Keratinocyte (primary cell): ENCODE measurements around the gene HSD17B14. TPM values are rescaled to one million over a fixed set of nuclear protein-coding genes. Genes with fewer than 3 reads are reported as not detected.

Experiments
- DNase-seq: peaks from one replicate; pipeline ENCODE4 v3.0.0-alpha.2; 2011; ENCODE audit warnings: low read depth, missing footprints, low spot score
- FAIRE-seq: peaks from 2 replicates; lab custom pipeline; 2011; peaks lifted over from hg19 to GRCh38; lab: Jason Lieb, UNC
- H2AFZ ChIP-seq: 2 replicates; pipeline ENCODE4 v1.6.0; 2012; ENCODE audit warnings: low read length, control low read depth, inconsistent platforms; ENCODE audit not compliant: control insufficient read depth
- H3K27ac ChIP-seq: 2 replicates; pipeline ENCODE4 v1.5.1; 2011; ENCODE audit warnings: low read length; ENCODE audit not compliant: control insufficient read depth, insufficient read depth
- H3K27me3 ChIP-seq: 3 replicates; pipeline ENCODE4 v1.6.0; 2011; ENCODE audit warnings: low read length; ENCODE audit not compliant: control insufficient read depth, insufficient read depth; ENCODE audit errors: extremely low read depth
- H3K36me3 ChIP-seq, 2 experiments: 2 replicates in 1 of 2; 3 replicates in 1 of 2; pipeline ENCODE4 v1.5.1; 2011; ENCODE audit warnings: low read length in 2 of 2, mild to moderate bottlenecking in 1 of 2; ENCODE audit not compliant: control insufficient read depth in 2 of 2, insufficient read depth in 2 of 2; ENCODE audit errors: extremely low read depth in 1 of 2
- H3K4me1 ChIP-seq: 3 replicates; pipeline ENCODE4 v1.5.1; 2011; ENCODE audit warnings: low read length; ENCODE audit not compliant: control insufficient read depth, insufficient read depth; ENCODE audit errors: extremely low read depth
- H3K4me2 ChIP-seq: 3 replicates; pipeline ENCODE4 v1.6.0; 2011; ENCODE audit warnings: low read depth, low read length; ENCODE audit not compliant: control insufficient read depth, insufficient read depth; ENCODE audit errors: extremely low read depth
- H3K4me3 ChIP-seq, 3 experiments: fragments of 200-600 bp in 1 of 3; sonication (generic) in 1 of 3; 2 replicates in 2 of 3; 3 replicates in 1 of 3; pipeline ENCODE4 v1.5.1; 2011 to 2016; ENCODE audit warnings: low read length in 3 of 3, mild to moderate bottlenecking in 3 of 3, control low read depth in 2 of 3, inconsistent platforms in 1 of 3, low read depth in 1 of 3, mixed read lengths in 1 of 3, mixed run types in 1 of 3, moderate library complexity in 1 of 3; ENCODE audit not compliant: control insufficient read depth in 2 of 3, insufficient read depth in 2 of 3; ENCODE audit errors: extremely low read depth in 1 of 3
- H3K79me2 ChIP-seq: 2 replicates; pipeline ENCODE4 v1.6.0; 2012; ENCODE audit warnings: low read length; ENCODE audit not compliant: control insufficient read depth, insufficient read depth
- H3K9ac ChIP-seq: 3 replicates; pipeline ENCODE4 v1.6.0; 2011; ENCODE audit warnings: low read length; ENCODE audit not compliant: control insufficient read depth, insufficient read depth; ENCODE audit errors: extremely low read depth
- H3K9me1 ChIP-seq: 3 replicates; pipeline ENCODE4 v1.6.0; 2011; ENCODE audit warnings: low read length; ENCODE audit not compliant: control insufficient read depth, insufficient read depth; ENCODE audit errors: extremely low read depth
- H3K9me3 ChIP-seq: 2 replicates; pipeline ENCODE4 v1.5.1; 2012; ENCODE audit warnings: low read depth, low read length; ENCODE audit not compliant: control insufficient read depth
- H4K20me1 ChIP-seq: 3 replicates; pipeline ENCODE4 v1.6.0; 2011; ENCODE audit warnings: low read length; ENCODE audit not compliant: control insufficient read depth, insufficient read depth; ENCODE audit errors: extremely low read depth
- EZH2 ChIP-seq: IDR thresholded peaks from one replicate; pipeline ENCODE4 v1.6.1; 2012; ENCODE audit warnings: inconsistent platforms, mild to moderate bottlenecking, low read length, moderate library complexity
- dilution Hi-C: fragments of 300-500 bp; cut with MboI; formaldehyde crosslinking; loops from one replicate; pipeline ENCODE4 v1.7.0; 2020; ENCODE audit warnings: low sequenced_read_pairs; ENCODE audit not compliant: extremely low pct_ligation_motif_present
- polyA plus RNA-seq, 5 experiments: library from polyadenylated mRNA; depleted of rRNA in 3 of 5; stranded (reverse) in 3 of 5; stranded (forward) in 1 of 5; unstranded in 1 of 5; fragments of >200 nt; gene quantifications; 1 replicate in 1 of 5; 2 replicates in 3 of 5; 3 replicates in 1 of 5; pipeline versions ENCODE4 v1.2.1 to v1.2.3, GENCODE V29; 2011 to 2012; ENCODE audit warnings: missing spikeins in 2 of 5, low read depth in 1 of 5, low replicate concordance in 1 of 5
- TF ChIP-seq, protein P1 (sequence below), 3 experiments: IDR thresholded peaks in 1 of 3; conservative IDR thresholded peaks in 1 of 3; optimal IDR thresholded peaks in 1 of 3; 2 replicates in 2 of 3; 3 replicates in 1 of 3; pipeline versions ENCODE3 to v1.5.1; 2011; ENCODE audit warnings: low read length in 3 of 3, mild to moderate bottlenecking in 3 of 3, moderate library complexity in 2 of 3, control low read depth in 1 of 3, inconsistent platforms in 1 of 3; ENCODE audit not compliant: insufficient read depth in 2 of 3; ENCODE audit errors: extremely low read depth in 1 of 3

HSD17B14 gene
- polyA plus RNA-seq, 1 donor (not counting 4 experiments of a cell fraction or from before 2014, with no cell fraction given): 0.92 TPM

DNA sequence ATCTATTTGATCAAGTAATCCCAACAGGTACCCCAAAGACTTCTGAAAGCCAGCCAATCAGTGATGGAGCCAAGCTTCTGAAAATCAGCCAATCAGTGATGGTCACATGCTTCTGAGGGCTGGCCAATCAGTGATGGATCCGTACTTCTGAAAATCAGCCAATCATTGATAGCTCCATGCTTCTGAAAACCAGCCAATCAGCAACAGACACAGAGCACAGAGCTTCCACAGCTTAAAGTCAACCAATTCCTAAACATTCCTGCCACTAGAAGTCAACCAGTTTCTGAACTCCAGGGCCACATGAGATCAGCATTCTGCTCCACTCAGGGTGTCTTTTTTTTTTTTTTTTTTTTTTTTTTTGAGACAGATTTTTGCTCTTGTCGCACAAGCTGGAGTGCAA, 8.2 kb upstream of the HSD17B14 start:
- Histone ChIP-seq H3K4me1 (no peaks in the 10 kb centered on the region), H3K27ac (no peak overlapping the region), H2AFZ (no peak overlapping the region), H3K4me3 (no peak overlapping the region), H3K9me3 (no peaks in the 10 kb centered on the region), H3K9me1 (no peaks in the 10 kb centered on the region), H3K27me3 (no peaks in the 10 kb centered on the region), H3K4me2 (no peak overlapping the region), H3K36me3 (no peaks in the 10 kb centered on the region), H3K9ac (no peak overlapping the region), H3K79me2 (no peaks in the 10 kb centered on the region), H4K20me1 (no peaks in the 10 kb centered on the region)
- FAIRE-seq: no peak
- dilution Hi-C loops: no loop called here
- TF ChIP-seq, protein P1, sequence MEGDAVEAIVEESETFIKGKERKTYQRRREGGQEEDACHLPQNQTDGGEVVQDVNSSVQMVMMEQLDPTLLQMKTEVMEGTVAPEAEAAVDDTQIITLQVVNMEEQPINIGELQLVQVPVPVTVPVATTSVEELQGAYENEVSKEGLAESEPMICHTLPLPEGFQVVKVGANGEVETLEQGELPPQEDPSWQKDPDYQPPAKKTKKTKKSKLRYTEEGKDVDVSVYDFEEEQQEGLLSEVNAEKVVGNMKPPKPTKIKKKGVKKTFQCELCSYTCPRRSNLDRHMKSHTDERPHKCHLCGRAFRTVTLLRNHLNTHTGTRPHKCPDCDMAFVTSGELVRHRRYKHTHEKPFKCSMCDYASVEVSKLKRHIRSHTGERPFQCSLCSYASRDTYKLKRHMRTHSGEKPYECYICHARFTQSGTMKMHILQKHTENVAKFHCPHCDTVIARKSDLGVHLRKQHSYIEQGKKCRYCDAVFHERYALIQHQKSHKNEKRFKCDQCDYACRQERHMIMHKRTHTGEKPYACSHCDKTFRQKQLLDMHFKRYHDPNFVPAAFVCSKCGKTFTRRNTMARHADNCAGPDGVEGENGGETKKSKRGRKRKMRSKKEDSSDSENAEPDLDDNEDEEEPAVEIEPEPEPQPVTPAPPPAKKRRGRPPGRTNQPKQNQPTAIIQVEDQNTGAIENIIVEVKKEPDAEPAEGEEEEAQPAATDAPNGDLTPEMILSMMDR (optimal IDR thresholded peaks at IDR 0.05 in 1 of 3, IDR thresholded peaks at IDR 0.05 in 1 of 3, conservative IDR thresholded peaks at IDR 0.05 in 1 of 3; ENCODE audit: extremely low read depth in 1 of 3, insufficient read depth in 2 of 3, low read length in 3 of 3): peak in 1 of 3 experiments; percentile 12
- TF ChIP-seq EZH2: no peak
- DNase-seq: no peak

DNA sequence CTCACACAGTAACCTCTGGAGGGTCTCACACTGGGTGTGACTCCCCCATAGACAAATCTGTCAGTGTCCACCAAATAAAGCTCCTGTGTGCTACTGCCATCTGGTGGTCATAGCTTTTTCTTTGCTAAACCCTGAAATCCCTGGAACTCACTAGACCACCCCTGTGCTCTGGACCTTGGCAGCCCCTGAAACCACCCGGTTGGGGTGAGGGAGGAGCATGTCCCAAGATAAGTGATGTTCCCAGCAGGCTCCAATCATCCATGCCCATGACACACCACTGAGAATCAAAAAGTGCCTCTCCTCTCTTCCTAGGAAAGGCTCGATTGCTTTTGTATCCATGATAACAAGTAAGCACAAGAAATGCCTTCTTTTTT, 6.5 kb upstream of the HSD17B14 start:
- H3K36me3 ChIP-seq: no peaks in the 10 kb centered on the region
- H3K9ac ChIP-seq: no peak overlapping the region
- dilution Hi-C loops: no loop called here
- no peaks in the 10 kb centered on the region for H3K79me2 ChIP-seq
- DNase-seq (no peak), FAIRE-seq (peak; percentile 86)
- TF ChIP-seq, protein P1 (optimal IDR thresholded peaks at IDR 0.05 in 1 of 3, IDR thresholded peaks at IDR 0.05 in 1 of 3, conservative IDR thresholded peaks at IDR 0.05 in 1 of 3; ENCODE audit: extremely low read depth in 1 of 3, insufficient read depth in 2 of 3, low read length in 3 of 3): peak; percentile 65 to 85 (median 80)
- TF ChIP-seq EZH2: no peak
- H3K4me2 ChIP-seq: no peak overlapping the region
- no peaks in the 10 kb centered on the region for H3K27me3 ChIP-seq
- no peaks in the 10 kb centered on the region for H3K9me3 ChIP-seq
- no peak overlapping the region for H3K27ac ChIP-seq
- H4K20me1 ChIP-seq: no peaks in the 10 kb centered on the region
- no peak overlapping the region for H2AFZ ChIP-seq
- H3K9me1 ChIP-seq: no peaks in the 10 kb centered on the region
- H3K4me1 ChIP-seq: no peaks in the 10 kb centered on the region
- H3K4me3 ChIP-seq: no peak overlapping the region
